Skeletal muscle satellite cell (primary cell): Measurements from ENCODE around the gene LATS2.
A peak's percentile ranks its signal among the peaks of the same experiment; 100 is the strongest.

Experiments
- H3K27me3 ChIP-seq: 2 replicates; pipeline ENCODE4 v1.7.0; 2013; ENCODE audit warnings: low read length; ENCODE audit not compliant: control insufficient read depth, insufficient read depth
- H3K36me3 ChIP-seq: 2 replicates; pipeline ENCODE4 v1.7.0; 2013; ENCODE audit warnings: mild to moderate bottlenecking, control low read depth, low read length; ENCODE audit not compliant: insufficient read depth
- H3K4me1 ChIP-seq: 2 replicates; pipeline ENCODE4 v1.7.0; 2013; ENCODE audit warnings: low read length; ENCODE audit not compliant: control insufficient read depth, insufficient read depth
- H3K4me2 ChIP-seq: 2 replicates; pipeline ENCODE4 v1.7.0; 2013; ENCODE audit warnings: mild to moderate bottlenecking, low read length
- H3K4me3 ChIP-seq: 2 replicates; pipeline ENCODE4 v1.7.0; 2013; ENCODE audit warnings: low read length
- H3K9ac ChIP-seq: 2 replicates; pipeline ENCODE4 v1.7.0; 2013; ENCODE audit warnings: mild to moderate bottlenecking, low read depth, low read length, moderate library complexity
- H3K9me3 ChIP-seq: replicated peaks from 2 replicates; pipeline ENCODE4 v1.7.0; 2013; ENCODE audit warnings: mild to moderate bottlenecking, control low read depth, low read length

The LATS2 gene

DNA sequence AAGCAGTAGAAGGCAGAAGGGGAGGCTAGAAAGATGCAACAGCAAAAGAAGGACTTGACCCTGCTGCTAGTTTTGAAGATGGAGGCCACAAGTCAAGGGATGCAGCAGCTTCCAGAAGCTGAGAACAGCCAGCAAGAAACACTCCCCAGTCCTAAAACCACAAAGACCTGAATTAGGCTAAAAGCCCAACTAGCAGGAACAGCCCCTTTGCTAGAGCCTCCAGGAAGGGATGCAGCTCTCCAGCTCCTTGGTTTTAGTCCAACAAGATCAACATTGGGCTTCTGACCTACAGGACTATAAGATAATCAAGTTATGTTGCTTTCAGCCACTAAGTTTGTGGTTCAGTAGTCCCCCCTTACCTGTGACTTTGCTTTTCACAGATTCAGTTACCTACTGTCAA is 10.5 kb upstream of the LATS2 start:
- no peak overlapping the region for H3K4me2 ChIP-seq
- peaks cover 24% of the 10 kb centered on the region for H3K4me1 ChIP-seq
- no peaks in the 10 kb centered on the region for H3K27me3 ChIP-seq
- H3K4me3 ChIP-seq, result no peak overlapping the region
- H3K36me3 ChIP-seq, result no peaks in the 10 kb centered on the region
- H3K9ac ChIP-seq, result no peak overlapping the region
- H3K9me3 ChIP-seq, result no peaks in the 10 kb centered on the region

DNA sequence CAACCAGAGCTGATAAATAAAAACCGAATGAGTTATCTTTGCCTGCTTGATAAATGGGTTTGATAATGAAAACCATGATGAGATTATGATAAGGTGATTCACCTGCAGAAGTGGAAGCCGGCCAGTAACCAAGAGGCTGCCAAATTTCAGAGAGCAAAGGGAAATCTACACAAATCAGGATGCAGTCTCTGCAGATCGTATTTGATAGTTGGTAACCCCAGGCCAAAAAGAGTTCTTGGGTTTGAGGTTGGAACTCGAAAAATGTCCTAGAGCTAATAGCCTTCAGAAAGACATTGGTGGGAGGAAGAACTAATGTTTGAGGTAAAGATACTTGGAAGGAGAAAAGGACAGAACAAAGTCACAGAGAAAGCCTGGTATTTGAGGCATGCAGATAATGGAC is 9.6 kb upstream of the LATS2 start:
- peaks cover 24% of the 10 kb centered on the region for H3K4me1 ChIP-seq

DNA sequence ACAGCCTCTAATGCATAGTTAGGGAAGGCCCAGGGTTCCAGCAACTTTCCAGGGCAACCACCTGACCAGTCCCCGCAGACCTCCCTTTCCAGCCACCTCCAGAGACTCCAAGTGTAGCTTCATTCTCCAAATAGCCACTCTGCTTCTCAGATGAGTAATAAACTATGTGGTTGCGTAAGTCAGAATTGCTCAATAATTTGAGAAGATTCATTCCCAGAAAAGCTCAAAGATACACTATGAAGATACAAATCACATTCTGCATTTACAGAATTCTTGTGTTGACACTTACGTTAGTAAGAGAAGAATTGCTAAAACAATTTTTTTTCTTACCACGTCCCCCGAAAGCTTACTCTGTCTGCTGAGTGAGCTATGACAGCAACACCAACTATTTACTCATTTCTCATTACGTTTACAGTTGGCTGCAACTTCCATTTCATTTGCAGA is 8.2 kb upstream of the LATS2 start:
- Histone ChIP-seq H3K9ac (peak overlapping the region; percentile 66), H3K27me3 (no peaks in the 10 kb centered on the region), H3K4me3 (no peak overlapping the region), H3K9me3 (no peaks in the 10 kb centered on the region), H3K4me2 (peak overlapping the region; percentile 64), H3K4me1 (peaks cover 14% of the 10 kb centered on the region), H3K36me3 (no peaks in the 10 kb centered on the region)

More for the DNA sequence above, 9.6 kb upstream of the LATS2 start:
- H3K9ac ChIP-seq, result no peak overlapping the region
- H3K9me3 ChIP-seq, result no peaks in the 10 kb centered on the region
- no peak overlapping the region for H3K4me3 ChIP-seq
- no peak overlapping the region for H3K4me2 ChIP-seq
- H3K36me3 ChIP-seq, result no peaks in the 10 kb centered on the region
- no peaks in the 10 kb centered on the region for H3K27me3 ChIP-seq

DNA sequence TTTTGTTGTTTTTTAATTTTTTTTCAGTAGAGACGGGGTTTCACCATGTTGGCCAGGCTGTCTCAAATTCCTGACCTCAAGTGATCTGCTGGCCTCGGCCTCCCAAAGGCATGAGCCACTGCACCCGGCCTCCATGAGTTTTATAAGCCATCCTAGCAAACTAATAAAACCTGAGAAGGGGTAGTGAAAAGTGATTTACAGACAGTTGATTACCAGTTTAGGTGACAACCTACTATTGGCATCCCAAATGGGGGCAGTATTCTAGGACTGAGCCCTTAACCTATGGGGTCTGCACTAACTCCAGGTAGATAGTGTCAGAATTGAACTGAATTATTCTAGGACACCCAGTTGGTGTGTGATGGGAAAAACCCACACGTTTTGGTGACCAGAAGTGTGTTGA is 6.5 kb upstream of the LATS2 start:
- peaks cover 13% of the 10 kb centered on the region for H3K4me1 ChIP-seq
- H3K36me3 ChIP-seq, result no peaks in the 10 kb centered on the region
- no peaks in the 10 kb centered on the region for H3K9me3 ChIP-seq
- no peak overlapping the region for H3K9ac ChIP-seq
- H3K27me3 ChIP-seq, result no peaks in the 10 kb centered on the region
- H3K4me2 ChIP-seq, result no peak overlapping the region
- no peak overlapping the region for H3K4me3 ChIP-seq

GRCh38 chr13:21066946-21067345 is 5.6 kb upstream of the LATS2 start:
- H3K36me3 ChIP-seq, result no peaks in the 10 kb centered on the region

GRCh38 chr13:21065686-21066085 is 4.3 kb upstream of the LATS2 start:
- Histone ChIP-seq H3K36me3 (no peaks in the 10 kb centered on the region), H3K27me3 (no peaks in the 10 kb centered on the region), H3K4me2 (no peak overlapping the region), H3K4me3 (no peak overlapping the region), H3K4me1 (peaks cover 17% of the 10 kb centered on the region), H3K9me3 (no peaks in the 10 kb centered on the region), H3K9ac (no peak overlapping the region)

More at GRCh38 chr13:21066946-21067345, 5.6 kb upstream of the LATS2 start:
- Histone ChIP-seq H3K27me3 (no peaks in the 10 kb centered on the region), H3K4me3 (no peak overlapping the region), H3K9me3 (no peaks in the 10 kb centered on the region), H3K4me1 (peaks cover 13% of the 10 kb centered on the region), H3K9ac (no peak overlapping the region), H3K4me2 (no peak overlapping the region)

DNA sequence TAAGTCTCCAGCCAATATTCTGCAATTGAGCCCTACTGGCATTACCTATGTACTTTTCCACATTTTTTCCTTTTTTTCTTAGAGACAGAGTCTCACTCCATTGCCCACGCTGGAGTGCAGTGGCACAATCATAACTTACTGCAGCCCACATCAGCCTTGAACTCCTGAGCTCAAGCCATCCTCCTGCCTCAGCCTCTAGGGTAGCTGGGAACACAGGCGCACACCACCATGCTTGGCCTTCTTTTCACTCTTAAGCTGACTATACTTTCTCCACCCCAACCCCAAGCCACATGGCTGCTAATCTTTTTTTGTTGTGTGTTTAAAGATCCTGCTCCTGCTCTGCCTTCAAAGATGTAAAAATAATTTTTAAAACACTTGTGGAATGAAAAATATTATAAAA is 1.6 kb upstream of the LATS2 start:
- Histone ChIP-seq H3K4me3 (no peak overlapping the region), H3K27me3 (no peaks in the 10 kb centered on the region), H3K36me3 (peaks cover 6% of the 10 kb centered on the region), H3K4me1 (peaks cover 19% of the 10 kb centered on the region), H3K4me2 (no peak overlapping the region), H3K9me3 (no peaks in the 10 kb centered on the region), H3K9ac (no peak overlapping the region)

DNA sequence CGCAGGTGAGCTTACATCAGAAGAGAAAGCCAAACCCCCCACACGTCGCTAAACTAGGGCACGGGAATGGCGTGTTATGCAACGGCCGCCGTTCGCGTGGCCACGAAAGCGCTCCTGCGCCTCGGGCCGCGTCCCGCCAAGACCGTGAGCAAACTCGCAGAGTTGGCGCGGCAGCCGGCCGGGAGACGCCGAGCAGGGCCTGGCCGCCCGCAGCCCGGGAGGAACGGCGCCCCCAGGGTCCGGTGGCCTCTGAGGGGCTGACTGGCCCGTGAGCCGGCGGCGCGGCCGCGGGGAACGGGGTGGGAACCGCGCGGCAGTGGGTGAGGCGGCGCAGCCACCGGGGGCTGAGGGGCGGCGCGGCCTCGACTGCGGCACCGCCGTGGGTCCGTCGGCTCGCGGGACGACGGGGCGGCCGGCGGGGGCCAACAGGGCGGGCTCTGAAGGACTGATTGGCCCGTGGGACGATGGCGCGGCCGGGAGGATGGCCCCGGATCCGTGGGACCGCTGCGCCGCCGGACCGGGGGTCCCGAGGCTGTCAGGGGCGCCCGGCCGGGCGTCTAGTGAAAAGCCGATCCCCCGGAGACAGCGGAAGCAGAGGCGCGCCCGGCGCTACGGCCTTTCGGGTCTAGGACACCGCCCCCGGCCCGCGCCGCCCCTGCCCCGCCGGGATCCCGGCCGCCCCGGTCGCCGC is 903 bp downstream of the LATS2 start:
- H3K9me3 ChIP-seq, result no peaks in the 10 kb centered on the region
- H3K36me3 ChIP-seq, result peaks cover 10% of the 10 kb centered on the region
- peak overlapping the region; percentile 89 for H3K4me3 ChIP-seq
- H3K4me1 ChIP-seq, result peaks cover 30% of the 10 kb centered on the region
- peak overlapping the region; percentile 100 for H3K9ac ChIP-seq
- H3K27me3 ChIP-seq, result no peaks in the 10 kb centered on the region
- H3K4me2 ChIP-seq, result peak overlapping the region; percentile 77

- no peaks in the 10 kb centered on the region for H3K9me3 ChIP-seq
- peaks cover 10% of the 10 kb centered on the region for H3K36me3 ChIP-seq
- H3K9ac ChIP-seq, result peak overlapping the region; percentile 100
- H3K27me3 ChIP-seq, result no peaks in the 10 kb centered on the region
- peak overlapping the region; percentile 77 for H3K4me2 ChIP-seq
- peak overlapping the region; percentile 89 for H3K4me3 ChIP-seq
- peaks cover 37% of the 10 kb centered on the region for H3K4me1 ChIP-seq
Observed at GRCh38 chr13:21059641-21060337, 1.6 kb downstream of the LATS2 start.

DNA sequence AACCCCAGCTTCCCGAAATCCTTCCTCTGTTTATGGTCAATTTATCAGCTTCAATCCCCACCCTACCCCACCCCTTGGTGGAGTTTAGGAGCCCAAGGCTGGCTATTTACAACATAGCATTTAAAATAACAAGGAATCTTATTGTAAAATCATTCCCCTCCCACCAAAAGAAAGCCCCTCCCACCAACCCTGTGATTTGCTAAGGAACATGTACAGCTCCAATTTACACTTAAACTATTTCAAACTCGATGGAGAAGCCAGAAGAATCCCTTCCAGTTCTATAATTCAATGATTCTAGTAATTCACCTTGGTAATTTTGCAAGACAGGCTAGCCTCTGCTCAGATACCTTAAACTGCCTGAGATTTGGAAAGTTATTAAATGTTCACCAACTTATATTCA is 3.0 kb downstream of the LATS2 start:
- Histone ChIP-seq H3K9ac (peak overlapping the region; percentile 4), H3K27me3 (no peaks in the 10 kb centered on the region), H3K4me2 (peak overlapping the region; percentile 77), H3K4me3 (no peak overlapping the region), H3K4me1 (peaks cover 43% of the 10 kb centered on the region), H3K9me3 (no peaks in the 10 kb centered on the region), H3K36me3 (peaks cover 14% of the 10 kb centered on the region)

GRCh38 chr13:21055511-21056045 is 5.8 kb downstream of the LATS2 start:
- Histone ChIP-seq H3K4me1 (peaks cover 43% of the 10 kb centered on the region), H3K27me3 (no peaks in the 10 kb centered on the region)

More at GRCh38 chr13:21055511-21056045, 5.8 kb downstream of the LATS2 start:
- no peak overlapping the region for H3K4me3 ChIP-seq
- peak overlapping the region; percentile 26 for H3K4me2 ChIP-seq
- no peaks in the 10 kb centered on the region for H3K9me3 ChIP-seq
- H3K36me3 ChIP-seq, result peaks cover 26% of the 10 kb centered on the region
- H3K9ac ChIP-seq, result peak overlapping the region; percentile 21
